ENCODE measurements around the gene CNTD1.

DNA sequence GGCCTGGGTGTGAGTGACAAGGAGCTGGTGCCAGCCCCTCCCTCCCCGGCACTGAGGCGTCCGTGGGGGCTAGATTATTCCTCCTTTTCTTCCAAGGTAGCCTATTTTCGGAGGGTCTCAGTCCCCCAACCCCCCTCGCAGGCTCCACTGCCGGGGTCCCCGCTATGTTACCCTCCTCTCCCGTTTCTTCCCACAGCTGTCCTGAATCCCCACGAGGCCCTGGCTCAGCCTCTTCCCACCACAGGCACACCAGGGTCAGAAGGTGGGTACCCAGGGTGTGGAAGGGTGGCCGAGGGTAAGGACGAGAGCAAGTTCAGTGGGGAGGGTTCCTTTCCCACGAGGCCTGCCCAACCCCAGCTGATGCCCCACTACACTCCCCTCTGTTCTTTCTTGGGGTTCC lies 37.0 kb upstream of the CNTD1 start:
- TF ChIP-seq, protein P1, sequence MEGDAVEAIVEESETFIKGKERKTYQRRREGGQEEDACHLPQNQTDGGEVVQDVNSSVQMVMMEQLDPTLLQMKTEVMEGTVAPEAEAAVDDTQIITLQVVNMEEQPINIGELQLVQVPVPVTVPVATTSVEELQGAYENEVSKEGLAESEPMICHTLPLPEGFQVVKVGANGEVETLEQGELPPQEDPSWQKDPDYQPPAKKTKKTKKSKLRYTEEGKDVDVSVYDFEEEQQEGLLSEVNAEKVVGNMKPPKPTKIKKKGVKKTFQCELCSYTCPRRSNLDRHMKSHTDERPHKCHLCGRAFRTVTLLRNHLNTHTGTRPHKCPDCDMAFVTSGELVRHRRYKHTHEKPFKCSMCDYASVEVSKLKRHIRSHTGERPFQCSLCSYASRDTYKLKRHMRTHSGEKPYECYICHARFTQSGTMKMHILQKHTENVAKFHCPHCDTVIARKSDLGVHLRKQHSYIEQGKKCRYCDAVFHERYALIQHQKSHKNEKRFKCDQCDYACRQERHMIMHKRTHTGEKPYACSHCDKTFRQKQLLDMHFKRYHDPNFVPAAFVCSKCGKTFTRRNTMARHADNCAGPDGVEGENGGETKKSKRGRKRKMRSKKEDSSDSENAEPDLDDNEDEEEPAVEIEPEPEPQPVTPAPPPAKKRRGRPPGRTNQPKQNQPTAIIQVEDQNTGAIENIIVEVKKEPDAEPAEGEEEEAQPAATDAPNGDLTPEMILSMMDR (IDR thresholded peaks at IDR 0.05; ENCODE audit: poor library complexity), result no peak
- no peak for TF ChIP-seq EZH2 (IDR thresholded peaks at IDR 0.05; ENCODE audit: borderline replicate concordance)

Data from hepatocyte (in vitro differentiated cells).